Hematopoietic multipotent progenitor cell treated with erythropoietin and hydrocortisone succinate and interleukin-3 and kit ligand, for 17 days (in vitro differentiated cells): ENCODE results near the gene NTM.
"Not testable (repeated sequence)": the region's sequence is repeated elsewhere in the genome, so short reads cannot be mapped to it uniquely, and the experiment has no call there.

Experiments
- DNase-seq: peaks from one replicate; pipeline ENCODE4 v3.0.0-alpha.2; 2015; ENCODE audit warnings: low spot score

The NTM gene

GRCh38 chr11:131463649-131464425 lies 93.4 kb downstream of the NTM start:
- DNase-seq, result no peak

- DNase-seq, result no peak
Measured at GRCh38 chr11:131464461-131464860, 94.0 kb downstream of the NTM start.

GRCh38 chr11:131465039-131465438 lies 94.6 kb downstream of the NTM start:
- DNase-seq, result no peak

GRCh38 chr11:131465746-131466145 lies 95.3 kb downstream of the NTM start:
- no peak for DNase-seq

- DNase-seq, result no peak
Measured at GRCh38 chr11:131467645-131468394, 97.4 kb downstream of the NTM start.

- DNase-seq, result no peak
Measured at GRCh38 chr11:131468565-131468964, 98.2 kb downstream of the NTM start.

- no peak for DNase-seq
Measured at GRCh38 chr11:131470216-131470925, 100.0 kb downstream of the NTM start.

GRCh38 chr11:131471976-131472375 lies 101.6 kb downstream of the NTM start:
- no peak for DNase-seq

- no peak for DNase-seq
Measured at GRCh38 chr11:131474947-131475346, 104.5 kb downstream of the NTM start.

GRCh38 chr11:131476266-131476665 lies 105.9 kb downstream of the NTM start:
- no peak for DNase-seq

GRCh38 chr11:131478341-131478740 lies 107.9 kb downstream of the NTM start:
- DNase-seq, result no peak

- DNase-seq, result no peak
Measured at GRCh38 chr11:131481303-131481702, 110.9 kb downstream of the NTM start.

GRCh38 chr11:131481971-131482370 lies 111.6 kb downstream of the NTM start:
- no peak for DNase-seq

- no peak for DNase-seq
Measured at GRCh38 chr11:131483453-131483852, 113.0 kb downstream of the NTM start.

GRCh38 chr11:131483877-131484276 lies 113.5 kb downstream of the NTM start:
- DNase-seq, result no peak

GRCh38 chr11:131486100-131486499 lies 115.7 kb downstream of the NTM start:
- no peak for DNase-seq

GRCh38 chr11:131486937-131487635 lies 116.7 kb downstream of the NTM start:
- DNase-seq, result no peak

- no peak for DNase-seq
Measured at GRCh38 chr11:131488238-131488637, 117.8 kb downstream of the NTM start.

- no peak for DNase-seq
Measured at GRCh38 chr11:131491503-131491902, 121.1 kb downstream of the NTM start.

- no peak for DNase-seq
Measured at GRCh38 chr11:131495423-131495822, 125.0 kb downstream of the NTM start.

GRCh38 chr11:131497686-131498085 lies 127.3 kb downstream of the NTM start:
- DNase-seq, result not testable (repeated sequence)

- no peak for DNase-seq
Measured at GRCh38 chr11:131498631-131499160, 128.3 kb downstream of the NTM start.
